ENCODE results near the gene TUBE1. TPM values are rescaled to one million over a fixed set of nuclear protein-coding genes. Genes with fewer than 3 reads are reported as not detected.

Gene TUBE1
- 13.3 and 15.7 TPM in 2 replicates for total RNA-seq

GRCh38 chr6:112087136-112087911 lies at the start of gene TUBE1, which contains the start of gene FAM229B:
TUBE1 (minus strand) TSS chr6:112087482; CDS start chr6:112087434, 48 bp downstream.
FAM229B (plus strand) TSS chr6:112087591; CDS start chr6:112099284, 11,693 bp downstream.

GRCh38 chr6:112054001-112054400 lies 33.3 kb downstream of the TUBE1 start, which contains the start of gene CCN6:
CCN6 (plus strand) TSS chr6:112054104; CDS start chr6:112054358, 254 bp downstream.

Other genes with a start within 250 kb of the TUBE1 start
- gene FYN, start 214.0 kb downstream of the TUBE1 start, total RNA-seq = 148 and 193 TPM in 2 replicates
- not detected in 2 replicates for gene CCN6, start 33.4 kb downstream of the TUBE1 start, total RNA-seq
- gene FAM229B, start 109 bp upstream of the TUBE1 start, total RNA-seq = 4.7 and 6.6 TPM in 2 replicates
- 278 TPM in 2 replicates for gene LAMA4, start 167.1 kb upstream of the TUBE1 start, total RNA-seq